Muscle layer of colon (tissue), 2 donors: Measurements from ENCODE around the gene OTP.
"Not testable (repeated sequence)": the region's sequence is repeated elsewhere in the genome, so short reads cannot be mapped to it uniquely, and the experiment has no call there.

Experiments
- H3K27ac ChIP-seq: one replicate; pipeline ENCODE4 v1.7.0; 2013; ENCODE audit warnings: low read depth, mild to moderate bottlenecking, low read length, moderate library complexity
- H3K27me3 ChIP-seq, 2 donors: one replicate each; pipeline ENCODE4 v1.7.0; 2013; ENCODE audit warnings: low read length in 2 of 2, mild to moderate bottlenecking in 2 of 2; ENCODE audit not compliant: insufficient read depth in 2 of 2, control insufficient read depth in 1 of 2
- H3K36me3 ChIP-seq: one replicate; pipeline ENCODE4 v1.7.0; 2013; ENCODE audit warnings: mild to moderate bottlenecking, low read length; ENCODE audit not compliant: insufficient read depth
- H3K4me1 ChIP-seq: one replicate; pipeline ENCODE4 v1.7.0; 2013; ENCODE audit warnings: mild to moderate bottlenecking, low read length; ENCODE audit not compliant: insufficient read depth
- H3K4me3 ChIP-seq, 2 donors: one replicate each; pipeline ENCODE4 v1.7.0; 2013; ENCODE audit warnings: low read length in 2 of 2, low read depth in 1 of 2, mild to moderate bottlenecking in 1 of 2, moderate library complexity in 1 of 2
- H3K9ac ChIP-seq: one replicate; pipeline ENCODE4 v1.7.0; 2013; ENCODE audit warnings: low read length
- H3K9me3 ChIP-seq: one replicate; pipeline ENCODE4 v1.7.0; 2013; ENCODE audit warnings: mild to moderate bottlenecking, low read length
- donor health status: abdominal sarcoma.
- donor health status: Adenocarcinoma of cecum.

Gene OTP

GRCh38 chr5:77628840-77629508, 9.5 kb downstream of the OTP start:
- H3K9me3 ChIP-seq = peaks cover 25% of the 10 kb centered on the region
- peaks cover 61 to 74% of the 10 kb centered on the region in 2 donors for H3K27me3 ChIP-seq
- H3K4me3 ChIP-seq = no peak overlapping the region
- H3K4me1 ChIP-seq = peaks cover 12% of the 10 kb centered on the region
- no peaks in the 10 kb centered on the region for H3K36me3 ChIP-seq
- H3K27ac ChIP-seq = no peak overlapping the region
- H3K9ac ChIP-seq = no peak overlapping the region

DNA sequence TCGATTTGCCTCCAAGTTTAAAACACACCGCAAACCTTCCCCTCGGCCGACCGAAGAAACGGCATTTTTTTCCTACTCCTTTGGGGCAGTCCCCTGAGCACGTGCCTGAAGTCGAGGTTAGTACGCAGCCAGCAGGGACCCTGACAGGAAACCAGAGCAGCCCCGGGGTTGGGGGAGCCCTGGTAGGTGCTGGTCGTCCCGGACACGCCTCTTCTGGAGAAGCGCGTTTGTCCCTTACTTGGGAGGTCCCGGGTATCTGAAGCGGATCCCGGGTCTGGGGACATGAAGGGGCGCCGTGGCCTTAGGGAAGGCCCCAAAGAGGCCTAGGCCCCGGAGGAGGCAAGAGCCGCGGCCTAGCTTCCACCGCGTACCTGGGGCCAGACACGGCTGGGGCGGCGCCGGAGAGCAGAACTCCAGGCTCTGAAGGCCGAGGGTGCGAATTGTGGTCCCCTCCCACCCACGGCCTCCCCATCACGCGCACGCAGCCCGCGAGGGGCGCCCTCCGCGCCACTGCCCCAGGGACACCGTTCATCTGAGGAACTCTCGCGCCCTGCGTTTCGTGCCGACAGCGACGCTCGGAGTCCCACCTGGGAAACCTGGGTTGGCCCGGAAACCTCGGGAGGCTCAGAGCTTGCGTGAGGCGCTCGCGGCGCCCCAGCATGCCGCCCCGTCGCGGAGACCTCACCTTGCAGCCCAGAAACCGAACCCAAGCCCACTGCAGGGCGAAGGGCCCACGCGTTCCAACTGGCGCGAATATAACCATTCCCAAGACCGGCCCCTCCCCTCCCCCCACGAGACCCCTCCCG, 10.4 kb downstream of the OTP start:
- peaks cover 17% of the 10 kb centered on the region for H3K9me3 ChIP-seq
- H3K27me3 ChIP-seq = peaks cover 52 to 65% of the 10 kb centered on the region in 2 donors
- H3K27ac ChIP-seq = no peak overlapping the region
- H3K4me3 ChIP-seq = no peak overlapping the region
- no peaks in the 10 kb centered on the region for H3K36me3 ChIP-seq
- H3K4me1 ChIP-seq = peaks cover 12% of the 10 kb centered on the region
- H3K9ac ChIP-seq = no peak overlapping the region

DNA sequence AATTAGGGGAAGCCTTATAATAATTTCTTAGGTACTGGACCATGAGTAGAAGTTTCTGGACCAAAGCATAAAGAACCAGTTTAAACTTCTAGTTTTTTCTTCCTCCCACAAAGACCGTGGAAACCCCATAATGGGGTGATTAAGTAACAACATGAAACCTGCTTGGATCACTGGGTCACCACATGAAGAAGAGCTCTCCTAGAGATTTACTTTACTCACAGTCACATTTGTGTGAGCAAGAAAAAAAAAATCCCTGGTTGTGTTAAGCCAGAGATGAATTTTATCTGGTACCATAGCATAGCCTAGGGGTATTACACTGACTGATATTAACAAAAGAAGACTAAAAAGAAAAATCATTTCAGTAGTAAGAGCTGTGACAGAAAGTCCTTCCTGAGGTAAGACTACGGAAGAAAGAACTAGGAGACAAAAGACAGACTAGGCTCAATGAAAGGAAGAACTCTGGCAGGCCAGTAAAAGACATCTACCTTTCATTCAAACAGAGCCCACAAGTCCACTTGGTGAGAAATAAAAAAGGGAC, 15.2 kb downstream of the OTP start:
- no peaks in the 10 kb centered on the region for H3K36me3 ChIP-seq
- H3K4me3 ChIP-seq = no peak overlapping the region
- peaks cover 6% of the 10 kb centered on the region for H3K9me3 ChIP-seq
- no peaks in the 10 kb centered on the region for H3K4me1 ChIP-seq
- no peak overlapping the region for H3K27ac ChIP-seq
- peaks cover 17 to 23% of the 10 kb centered on the region in 2 donors for H3K27me3 ChIP-seq
- no peak overlapping the region for H3K9ac ChIP-seq

DNA sequence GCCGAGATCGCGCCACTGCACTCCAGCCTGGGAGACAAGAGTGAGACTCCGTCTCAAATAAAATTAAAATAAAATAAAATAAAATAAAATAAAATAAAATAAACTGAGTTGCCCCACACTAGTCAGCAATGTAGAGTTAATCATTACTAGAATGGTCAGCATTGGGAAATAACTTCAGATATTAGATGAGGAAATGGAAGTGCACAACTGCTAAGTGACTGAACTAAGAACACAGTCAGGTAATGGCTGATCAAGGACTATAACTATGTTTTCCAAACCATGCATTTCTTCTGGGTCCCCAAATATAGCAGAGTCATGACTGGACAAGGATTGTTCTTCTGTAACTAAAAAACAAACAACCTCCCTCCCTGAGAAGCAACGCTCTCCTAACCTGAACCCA, 17.1 kb downstream of the OTP start:
- Histone ChIP-seq H3K27me3 (peaks cover 5 to 7% of the 10 kb centered on the region in 2 donors), H3K4me3 (no peak overlapping the region), H3K36me3 (no peaks in the 10 kb centered on the region), H3K9ac (no peak overlapping the region), H3K27ac (no peak overlapping the region), H3K4me1 (no peaks in the 10 kb centered on the region), H3K9me3 (no peaks in the 10 kb centered on the region)

- no peaks in the 10 kb centered on the region for H3K9me3 ChIP-seq
- H3K27me3 ChIP-seq = peaks cover 4 to 5% of the 10 kb centered on the region in 2 donors
- no peak overlapping the region for H3K27ac ChIP-seq
- no peak overlapping the region for H3K9ac ChIP-seq
- H3K4me3 ChIP-seq = no peak overlapping the region
- H3K4me1 ChIP-seq = no peaks in the 10 kb centered on the region
- no peaks in the 10 kb centered on the region for H3K36me3 ChIP-seq
These were observed 18.1 kb downstream of the OTP start for GRCh38 chr5:77620405-77620804.

DNA sequence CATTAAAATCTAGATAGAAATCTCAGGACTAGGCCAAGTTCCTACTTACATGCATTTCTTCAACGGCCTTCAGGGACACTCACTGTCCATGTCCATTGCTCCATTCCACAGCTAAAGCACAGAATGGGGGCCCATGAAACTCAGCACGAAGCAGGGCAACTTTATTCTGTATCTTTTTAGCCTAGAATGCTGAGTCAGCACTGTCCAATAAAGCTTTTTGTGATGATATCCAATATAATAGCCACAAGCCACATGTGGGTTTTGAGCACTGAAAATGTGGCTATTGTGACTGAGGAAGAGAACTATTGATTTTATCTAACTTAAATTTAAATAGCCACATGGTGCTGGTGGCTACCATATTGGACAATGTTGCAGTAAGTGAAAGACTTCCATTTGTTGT, 21.6 kb downstream of the OTP start:
- H3K9me3 ChIP-seq = no peaks in the 10 kb centered on the region

GRCh38 chr5:77608927-77609326, 29.6 kb downstream of the OTP start:
- not testable (repeated sequence) for H3K4me1 ChIP-seq, H3K9ac ChIP-seq, H3K36me3 ChIP-seq, H3K9me3 ChIP-seq, H3K4me3 ChIP-seq, H3K27ac ChIP-seq, H3K27me3 ChIP-seq

More for the DNA sequence above, 21.6 kb downstream of the OTP start:
- Histone ChIP-seq H3K36me3 (no peaks in the 10 kb centered on the region), H3K27ac (no peak overlapping the region), H3K4me1 (no peaks in the 10 kb centered on the region), H3K4me3 (no peak overlapping the region), H3K9ac (no peak overlapping the region), H3K27me3 (peaks cover 4 to 5% of the 10 kb centered on the region in 2 donors)

DNA sequence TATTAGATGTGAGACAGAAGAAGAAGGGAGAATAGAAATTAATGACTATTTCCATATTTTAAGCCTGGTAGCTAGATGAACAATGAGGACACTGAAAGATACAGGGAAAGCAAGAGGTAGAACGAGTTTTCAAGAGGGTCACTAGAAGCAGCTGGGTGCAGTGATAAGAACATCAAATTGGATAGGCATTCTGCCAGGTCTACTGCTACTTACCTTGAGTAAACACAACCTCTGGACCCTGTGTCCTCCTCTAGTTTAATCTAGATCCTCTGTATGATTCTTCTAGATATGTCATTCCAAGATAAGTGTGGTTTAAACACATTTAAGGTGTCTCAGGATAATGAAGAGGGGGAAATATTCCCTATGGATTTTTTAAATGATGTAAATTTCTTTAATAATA, 31.2 kb downstream of the OTP start:
- no peak overlapping the region for H3K27ac ChIP-seq
- H3K9ac ChIP-seq = no peak overlapping the region
- H3K4me3 ChIP-seq = no peak overlapping the region
- no peaks in the 10 kb centered on the region for H3K4me1 ChIP-seq
- H3K36me3 ChIP-seq = no peaks in the 10 kb centered on the region
- H3K27me3 ChIP-seq = no peaks in the 10 kb centered on the region
- H3K9me3 ChIP-seq = no peaks in the 10 kb centered on the region

DNA sequence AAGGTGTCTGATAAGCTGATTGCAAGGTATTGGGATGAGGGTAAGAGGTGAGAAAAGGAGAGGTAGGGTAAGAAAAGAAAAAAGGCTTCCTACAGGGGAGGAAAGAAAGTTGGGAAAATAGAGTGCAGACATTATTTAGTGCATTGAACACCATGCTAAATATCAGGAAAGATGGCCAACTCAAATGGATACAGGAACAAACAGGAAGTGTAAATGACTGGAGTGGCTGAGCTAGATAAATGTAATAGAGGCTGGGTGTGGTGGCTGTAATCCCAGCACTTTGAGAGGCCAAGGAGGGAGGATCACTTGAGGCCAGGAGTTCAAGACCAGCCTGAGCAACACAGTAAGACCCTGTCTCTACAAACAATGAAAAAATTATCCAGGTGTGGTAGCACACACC, 32.2 kb downstream of the OTP start:
- H3K9ac ChIP-seq = no peak overlapping the region
- H3K36me3 ChIP-seq = no peaks in the 10 kb centered on the region
- H3K4me3 ChIP-seq = no peak overlapping the region
- no peaks in the 10 kb centered on the region for H3K4me1 ChIP-seq
- no peaks in the 10 kb centered on the region for H3K9me3 ChIP-seq
- no peaks in the 10 kb centered on the region for H3K27me3 ChIP-seq
- H3K27ac ChIP-seq = no peak overlapping the region

DNA sequence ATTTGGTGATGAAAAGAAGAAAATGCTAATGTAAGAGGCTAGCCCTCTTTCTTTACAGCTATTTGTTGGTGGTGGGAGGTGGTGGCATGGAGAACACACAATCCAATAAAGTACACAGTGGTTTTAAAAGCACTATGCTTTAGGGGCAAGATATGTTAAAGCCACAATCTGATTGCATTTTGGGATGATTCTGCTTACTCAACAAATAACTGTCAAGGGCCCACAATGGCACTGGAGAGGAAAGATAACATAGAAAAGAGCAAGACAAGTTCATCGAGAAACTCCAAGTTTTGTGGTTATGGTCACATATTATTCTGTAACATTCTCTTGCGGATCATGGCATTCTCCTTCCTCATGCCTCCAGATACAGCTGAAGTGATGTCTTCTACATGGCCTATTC, 38.8 kb downstream of the OTP start:
- Histone ChIP-seq H3K36me3 (no peaks in the 10 kb centered on the region), H3K9me3 (no peaks in the 10 kb centered on the region), H3K9ac (no peak overlapping the region), H3K27me3 (no peaks in the 10 kb centered on the region), H3K27ac (no peak overlapping the region), H3K4me3 (no peak overlapping the region), H3K4me1 (no peaks in the 10 kb centered on the region)

GRCh38 chr5:77590347-77590746, 48.2 kb downstream of the OTP start:
- no peaks in the 10 kb centered on the region for H3K27me3 ChIP-seq
- no peak overlapping the region for H3K4me3 ChIP-seq
- no peaks in the 10 kb centered on the region for H3K36me3 ChIP-seq
- H3K27ac ChIP-seq = no peak overlapping the region
- no peaks in the 10 kb centered on the region for H3K9me3 ChIP-seq
- no peaks in the 10 kb centered on the region for H3K4me1 ChIP-seq
- no peak overlapping the region for H3K9ac ChIP-seq
